Liver (tissue), 2 donors: ENCODE data around the gene ABHD14A.

Source experiments
- MAX ChIP-seq: IDR thresholded peaks from 2 replicates; pipeline ENCODE4 v1.6.1; 2016; ENCODE audit warnings: antibody characterized with exemption
- TAF1 ChIP-seq: conservative IDR thresholded peaks from 2 replicates; pipeline ENCODE4 v1.6.1; 2016; ENCODE audit warnings: antibody characterized with exemption, mild to moderate bottlenecking
- YY1 ChIP-seq: IDR thresholded peaks from 2 replicates; pipeline ENCODE4 v1.6.1; 2016; ENCODE audit warnings: antibody characterized with exemption, mild to moderate bottlenecking
- donor health status: healthy.

- TF ChIP-seq TAF1 (no peak), YY1 (no peak), MAX (no peak)
Observed at GRCh38 chr3:51929420-51930003, 45.4 kb upstream of the ABHD14A start.
